ENCODE data around the gene KCTD19. TPM values are rescaled to one million over a fixed set of nuclear protein-coding genes. Genes with fewer than 3 reads are reported as not detected.

KCTD19 gene
- total and polyA plus RNA-seq, 10 donors, result 0.16 to 0.73 (median 0.41) TPM; not detected in 2

DNA sequence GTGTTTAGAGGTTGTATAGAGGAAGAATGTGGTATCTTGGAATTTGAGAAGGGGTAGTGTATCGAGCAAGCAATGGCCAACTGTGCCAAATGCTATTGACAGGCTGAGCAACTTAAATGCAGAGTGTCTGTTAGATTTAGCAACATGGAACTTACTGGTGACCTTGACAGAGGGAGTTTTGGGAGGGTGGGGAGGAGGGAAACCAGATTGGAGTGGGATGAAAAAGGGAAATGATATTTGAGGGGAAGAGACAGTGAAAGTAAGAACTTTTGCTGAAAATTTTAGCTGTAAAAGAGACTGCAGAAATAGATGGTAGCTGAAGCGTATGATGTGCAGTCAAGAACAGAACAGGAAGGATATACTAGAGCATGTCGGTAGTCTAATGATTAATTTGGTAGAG, 1.2 kb upstream of the KCTD19 start:
- Histone ChIP-seq H3K36me3 (no peaks in the 10 kb centered on the region), H3K4me1 (peaks cover 6 to 41% (median 36%) of the 10 kb centered on the region in 6 donors), H3K27ac (peak overlapping the region in 2 of 8 donors; percentile 29 to 57), H3K4me3 (no peak overlapping the region), H3K27me3 (replicated peaks in 1 of 7) (peaks cover 0 to 23% (median 0%) of the 10 kb centered on the region in 7 donors), H3K9me3 (no peaks in the 10 kb centered on the region)
- DNase-seq, result no peak
- TF ChIP-seq POLR2A (IDR thresholded peaks at IDR 0.05) (no peak), CTCF (IDR thresholded peaks at IDR 0.05 in 8 of 11, conservative IDR thresholded peaks at IDR 0.05 in 3 of 11) (no peak), POLR2AphosphoS5 (IDR thresholded peaks at IDR 0.05) (no peak)
- intact Hi-C loops (cut with DNase I; ENCODE audit: low total_unique reads), result no loop called here
- WGBS, 5 donors, result 21 to 37% (median 26%) methylated on average over 3 of the region's 3 CpGs

DNA sequence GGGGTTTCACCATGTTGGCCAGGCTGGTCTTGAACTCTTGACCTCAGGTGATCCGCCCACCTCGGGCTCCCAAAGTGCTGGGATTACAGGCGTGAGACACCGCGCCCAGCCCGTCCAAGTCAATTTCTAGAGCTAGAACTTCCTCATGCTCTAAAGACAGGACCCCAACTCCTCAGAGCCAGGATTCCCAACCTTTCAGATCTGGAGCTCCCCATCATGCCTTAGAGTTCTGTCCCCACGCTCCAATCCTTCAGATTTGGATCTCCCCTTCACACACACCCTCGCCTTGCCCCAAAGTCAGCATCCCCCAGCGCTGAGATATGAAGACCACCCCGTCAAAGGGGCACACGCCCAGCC, 448 bp downstream of the KCTD19 start:
- TF ChIP-seq POLR2AphosphoS5 (IDR thresholded peaks at IDR 0.05) (no peak), POLR2A (IDR thresholded peaks at IDR 0.05) (no peak), CTCF (IDR thresholded peaks at IDR 0.05 in 8 of 11, conservative IDR thresholded peaks at IDR 0.05 in 3 of 11) (no peak)
- Histone ChIP-seq H3K27ac (peak overlapping the region in 7 of 8 donors; percentile 14 to 61 (median 51)), H3K4me3 (peak overlapping the region; percentile 25 to 73 (median 38)), H3K4me1 (peaks cover 6 to 41% (median 36%) of the 10 kb centered on the region in 6 donors), H3K9me3 (no peaks in the 10 kb centered on the region), H3K27me3 (replicated peaks in 1 of 7) (peaks cover 0 to 23% (median 0%) of the 10 kb centered on the region in 7 donors), H3K36me3 (no peaks in the 10 kb centered on the region)
- 26 to 34% (median 31%) methylated on average over 11 of the region's 11 CpGs for WGBS, 5 donors
- intact Hi-C loops (cut with DNase I; ENCODE audit: low total_unique reads), result no loop called here
- no peak for DNase-seq

- Histone ChIP-seq H3K9me3 (no peaks in the 10 kb centered on the region), H3K27me3 (replicated peaks in 1 of 7) (no peaks in the 10 kb centered on the region), H3K36me3 (no peaks in the 10 kb centered on the region), H3K27ac (no peak overlapping the region), H3K4me1 (peaks cover 0 to 2% (median 0%) of the 10 kb centered on the region in 6 donors), H3K4me3 (no peak overlapping the region)
- intact Hi-C loops (cut with DNase I; ENCODE audit: low total_unique reads), result no loop called here
- no peak for DNase-seq
- TF ChIP-seq POLR2AphosphoS5 (IDR thresholded peaks at IDR 0.05) (no peak), POLR2A (IDR thresholded peaks at IDR 0.05) (no peak), CTCF (IDR thresholded peaks at IDR 0.05 in 8 of 11, conservative IDR thresholded peaks at IDR 0.05 in 3 of 11) (no peak)
These were observed 8.7 kb downstream of the KCTD19 start for GRCh38 chr16:67317853-67318252.

- peak overlapping the region in 6 of 8 donors; percentile 38 to 65 (median 57) for H3K27ac ChIP-seq
- no peaks in the 10 kb centered on the region for H3K27me3 ChIP-seq (replicated peaks in 1 of 7)
- peaks cover 0 to 15% (median 9%) of the 10 kb centered on the region in 6 donors for H3K4me1 ChIP-seq
- TF ChIP-seq POLR2AphosphoS5 (IDR thresholded peaks at IDR 0.05), result no peak
- no peak for TF ChIP-seq POLR2A (IDR thresholded peaks at IDR 0.05)
- TF ChIP-seq CTCF (IDR thresholded peaks at IDR 0.05 in 8 of 11, conservative IDR thresholded peaks at IDR 0.05 in 3 of 11), result no peak
- H3K4me3 ChIP-seq, result no peak overlapping the region
- H3K9me3 ChIP-seq, result no peaks in the 10 kb centered on the region
- H3K36me3 ChIP-seq, result no peaks in the 10 kb centered on the region
- no peak for DNase-seq
- intact Hi-C loops (cut with DNase I; ENCODE audit: low total_unique reads), result no loop called here
These were observed 13.8 kb downstream of the KCTD19 start for GRCh38 chr16:67312719-67313118.
